Loucy (cell line): ENCODE data around the gene SLC25A12.

Source experiments
- CTCF ChIP-seq: fragments of 200-600 bp; sonication (generic); conservative IDR thresholded peaks from 2 replicates; pipeline ENCODE4 v1.5.1; 2014; ENCODE audit warnings: mild to moderate bottlenecking, antibody characterized with exemption, low read length
- EZH2phosphoT487 ChIP-seq: fragments of 200-600 bp; IDR thresholded peaks from 2 replicates; pipeline ENCODE4 v1.6.1; 2018; ENCODE audit warnings: antibody characterized with exemption, mild to moderate bottlenecking, moderate library complexity, borderline replicate concordance

DNA sequence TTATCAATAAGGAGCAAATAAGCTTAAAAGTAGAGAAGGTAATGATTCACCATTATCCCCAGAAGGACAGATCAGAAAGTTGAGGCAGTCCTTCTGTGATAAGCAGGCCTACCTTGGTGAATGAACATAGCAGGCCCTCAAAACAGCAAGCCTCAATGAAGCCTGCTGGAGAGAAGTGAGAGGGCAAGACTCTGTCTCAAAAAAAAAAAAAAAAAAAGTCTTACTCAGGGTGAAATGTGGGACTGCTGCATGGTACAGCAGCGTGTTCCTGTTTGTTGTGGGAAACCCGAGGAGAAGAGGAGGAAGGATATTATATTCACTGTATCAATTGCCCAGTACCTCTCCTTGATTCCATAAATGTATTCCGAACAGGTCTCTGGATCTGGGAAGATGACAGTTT, 19.5 kb upstream of the SLC25A12 start:
- no peak for TF ChIP-seq CTCF
- no peak for TF ChIP-seq EZH2phosphoT487
